MM.1S (cell line): ENCODE data around the gene SLC22A13.

Source experiments
- EZH2phosphoT487 ChIP-seq: fragments of 300-600 bp; sonication (generic); IDR thresholded peaks from 2 replicates; pipeline ENCODE4 v1.6.1; 2018; ENCODE audit warnings: antibody characterized with exemption, low read length
- TF ChIP-seq, protein P1 (sequence below): fragments of 300-600 bp; sonication (generic); IDR thresholded peaks from 2 replicates; pipeline ENCODE4 v1.5.1; 2016; ENCODE audit warnings: antibody characterized with exemption, low read length, mixed read lengths

DNA sequence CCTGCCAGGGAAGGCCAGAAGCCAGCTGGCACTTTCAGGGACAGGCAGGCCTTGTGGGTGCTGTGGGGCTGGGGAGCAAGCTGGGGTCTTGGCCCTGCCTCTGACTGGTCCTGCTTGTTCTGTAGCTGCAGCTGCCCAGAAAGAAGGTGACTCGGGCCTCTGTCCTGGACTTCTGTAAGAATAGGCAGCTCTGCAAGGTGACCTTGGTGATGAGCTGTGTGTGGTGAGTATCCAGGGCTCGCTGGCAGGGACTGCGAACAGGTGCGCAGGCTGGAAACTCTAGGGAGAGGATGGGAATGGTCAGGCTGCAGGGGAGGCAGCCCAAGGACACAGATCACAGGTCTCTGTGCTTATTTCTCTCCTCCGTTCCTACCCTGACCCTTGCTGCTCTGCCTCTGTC, 47.7 kb downstream of the SLC22A13 start:
- TF ChIP-seq, protein P1, sequence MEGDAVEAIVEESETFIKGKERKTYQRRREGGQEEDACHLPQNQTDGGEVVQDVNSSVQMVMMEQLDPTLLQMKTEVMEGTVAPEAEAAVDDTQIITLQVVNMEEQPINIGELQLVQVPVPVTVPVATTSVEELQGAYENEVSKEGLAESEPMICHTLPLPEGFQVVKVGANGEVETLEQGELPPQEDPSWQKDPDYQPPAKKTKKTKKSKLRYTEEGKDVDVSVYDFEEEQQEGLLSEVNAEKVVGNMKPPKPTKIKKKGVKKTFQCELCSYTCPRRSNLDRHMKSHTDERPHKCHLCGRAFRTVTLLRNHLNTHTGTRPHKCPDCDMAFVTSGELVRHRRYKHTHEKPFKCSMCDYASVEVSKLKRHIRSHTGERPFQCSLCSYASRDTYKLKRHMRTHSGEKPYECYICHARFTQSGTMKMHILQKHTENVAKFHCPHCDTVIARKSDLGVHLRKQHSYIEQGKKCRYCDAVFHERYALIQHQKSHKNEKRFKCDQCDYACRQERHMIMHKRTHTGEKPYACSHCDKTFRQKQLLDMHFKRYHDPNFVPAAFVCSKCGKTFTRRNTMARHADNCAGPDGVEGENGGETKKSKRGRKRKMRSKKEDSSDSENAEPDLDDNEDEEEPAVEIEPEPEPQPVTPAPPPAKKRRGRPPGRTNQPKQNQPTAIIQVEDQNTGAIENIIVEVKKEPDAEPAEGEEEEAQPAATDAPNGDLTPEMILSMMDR, result no peak
- TF ChIP-seq EZH2phosphoT487, result no peak
